ENCODE data around the gene GPC6.

GRCh38 chr13:93875547-93875946 is 648.9 kb downstream of the GPC6 start:
- TF ChIP-seq EZH2 (IDR thresholded peaks at IDR 0.05; ENCODE audit: insufficient read depth, poor library complexity, severe bottlenecking) (no peak), EZH2phosphoT487 (IDR thresholded peaks at IDR 0.05; ENCODE audit: insufficient read depth, low read depth) (no peak)

Data from GM23248 (cell line).